ENCODE data around the gene RRP1. TPM values are rescaled to one million over a fixed set of nuclear protein-coding genes. Genes with fewer than 3 reads are reported as not detected.
A peak's percentile ranks its signal among the peaks of the same experiment; 100 is the strongest.

RRP1 gene
- total and polyA plus RNA-seq, 9 of the 15 experiments (the other 6 are each of a cell fraction or from before 2014, with no cell fraction given): 0.89 to 105 (median 51.6) TPM

- TF ChIP-seq STAT6 (CRISPR knock-in tag; IDR thresholded peaks at IDR 0.05) (no peak), ZNF239 (CRISPR knock-in tag; IDR thresholded peaks at IDR 0.05) (no peak), RBM14 (IDR thresholded peaks at IDR 0.05; ENCODE audit: borderline replicate concordance, insufficient read depth, low read depth, low read length) (0 out of 2 replicates have a peak, but pooled peaks have one; percentile 81), TGIF2 (CRISPR knock-in tag; IDR thresholded peaks at IDR 0.05) (no peak; the same call in 1 of the 2 replicates), BRF1 (IDR thresholded peaks at IDR 0.05; ENCODE audit: borderline replicate concordance, extremely low read depth, insufficient read length) (no peak), ZNF668 (CRISPR knock-in tag; IDR thresholded peaks at IDR 0.05) (no peak), MEF2D (tag; conservative IDR thresholded peaks at IDR 0.05; ENCODE audit: low read depth) (no peak), KDM2B (CRISPR knock-in tag; IDR thresholded peaks at IDR 0.05) (peak; percentile 94; the same call in 1 of the 2 replicates), ZNF586 (CRISPR knock-in tag; conservative IDR thresholded peaks at IDR 0.05) (no peak), ZNF23 (CRISPR knock-in tag; IDR thresholded peaks at IDR 0.05) (no peak), ZNF12 (CRISPR knock-in tag; IDR thresholded peaks at IDR 0.05) (no peak)
- TF ChIP-seq, protein P1, sequence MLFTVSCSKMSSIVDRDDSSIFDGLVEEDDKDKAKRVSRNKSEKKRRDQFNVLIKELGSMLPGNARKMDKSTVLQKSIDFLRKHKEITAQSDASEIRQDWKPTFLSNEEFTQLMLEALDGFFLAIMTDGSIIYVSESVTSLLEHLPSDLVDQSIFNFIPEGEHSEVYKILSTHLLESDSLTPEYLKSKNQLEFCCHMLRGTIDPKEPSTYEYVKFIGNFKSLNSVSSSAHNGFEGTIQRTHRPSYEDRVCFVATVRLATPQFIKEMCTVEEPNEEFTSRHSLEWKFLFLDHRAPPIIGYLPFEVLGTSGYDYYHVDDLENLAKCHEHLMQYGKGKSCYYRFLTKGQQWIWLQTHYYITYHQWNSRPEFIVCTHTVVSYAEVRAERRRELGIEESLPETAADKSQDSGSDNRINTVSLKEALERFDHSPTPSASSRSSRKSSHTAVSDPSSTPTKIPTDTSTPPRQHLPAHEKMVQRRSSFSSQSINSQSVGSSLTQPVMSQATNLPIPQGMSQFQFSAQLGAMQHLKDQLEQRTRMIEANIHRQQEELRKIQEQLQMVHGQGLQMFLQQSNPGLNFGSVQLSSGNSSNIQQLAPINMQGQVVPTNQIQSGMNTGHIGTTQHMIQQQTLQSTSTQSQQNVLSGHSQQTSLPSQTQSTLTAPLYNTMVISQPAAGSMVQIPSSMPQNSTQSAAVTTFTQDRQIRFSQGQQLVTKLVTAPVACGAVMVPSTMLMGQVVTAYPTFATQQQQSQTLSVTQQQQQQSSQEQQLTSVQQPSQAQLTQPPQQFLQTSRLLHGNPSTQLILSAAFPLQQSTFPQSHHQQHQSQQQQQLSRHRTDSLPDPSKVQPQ (CRISPR knock-in tag; IDR thresholded peaks at IDR 0.05; ENCODE audit: borderline replicate concordance): no peak
- TF ChIP-seq, protein P2, sequence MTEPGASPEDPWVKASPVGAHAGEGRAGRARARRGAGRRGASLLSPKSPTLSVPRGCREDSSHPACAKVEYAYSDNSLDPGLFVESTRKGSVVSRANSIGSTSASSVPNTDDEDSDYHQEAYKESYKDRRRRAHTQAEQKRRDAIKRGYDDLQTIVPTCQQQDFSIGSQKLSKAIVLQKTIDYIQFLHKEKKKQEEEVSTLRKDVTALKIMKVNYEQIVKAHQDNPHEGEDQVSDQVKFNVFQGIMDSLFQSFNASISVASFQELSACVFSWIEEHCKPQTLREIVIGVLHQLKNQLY (CRISPR knock-in tag; conservative IDR thresholded peaks at IDR 0.05): no peak
- TF ChIP-seq, protein P3, sequence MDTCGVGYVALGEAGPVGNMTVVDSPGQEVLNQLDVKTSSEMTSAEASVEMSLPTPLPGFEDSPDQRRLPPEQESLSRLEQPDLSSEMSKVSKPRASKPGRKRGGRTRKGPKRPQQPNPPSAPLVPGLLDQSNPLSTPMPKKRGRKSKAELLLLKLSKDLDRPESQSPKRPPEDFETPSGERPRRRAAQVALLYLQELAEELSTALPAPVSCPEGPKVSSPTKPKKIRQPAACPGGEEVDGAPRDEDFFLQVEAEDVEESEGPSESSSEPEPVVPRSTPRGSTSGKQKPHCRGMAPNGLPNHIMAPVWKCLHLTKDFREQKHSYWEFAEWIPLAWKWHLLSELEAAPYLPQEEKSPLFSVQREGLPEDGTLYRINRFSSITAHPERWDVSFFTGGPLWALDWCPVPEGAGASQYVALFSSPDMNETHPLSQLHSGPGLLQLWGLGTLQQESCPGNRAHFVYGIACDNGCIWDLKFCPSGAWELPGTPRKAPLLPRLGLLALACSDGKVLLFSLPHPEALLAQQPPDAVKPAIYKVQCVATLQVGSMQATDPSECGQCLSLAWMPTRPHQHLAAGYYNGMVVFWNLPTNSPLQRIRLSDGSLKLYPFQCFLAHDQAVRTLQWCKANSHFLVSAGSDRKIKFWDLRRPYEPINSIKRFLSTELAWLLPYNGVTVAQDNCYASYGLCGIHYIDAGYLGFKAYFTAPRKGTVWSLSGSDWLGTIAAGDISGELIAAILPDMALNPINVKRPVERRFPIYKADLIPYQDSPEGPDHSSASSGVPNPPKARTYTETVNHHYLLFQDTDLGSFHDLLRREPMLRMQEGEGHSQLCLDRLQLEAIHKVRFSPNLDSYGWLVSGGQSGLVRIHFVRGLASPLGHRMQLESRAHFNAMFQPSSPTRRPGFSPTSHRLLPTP (IDR thresholded peaks at IDR 0.05; ENCODE audit: borderline replicate concordance, extremely low read depth, insufficient read length): no peak
These were observed 13.5 kb upstream of the RRP1 start, which contains the start of gene CSTB (continued) for GRCh38 chr21:43775795-43776430.

Measured in K562 (cell line).